GM18520 (cell line): ENCODE data around the gene GDF10.

Experiments used
- ATAC-seq: cut with Tn5 transposase; IDR thresholded peaks from one replicate; pipeline ENCODE4 v1.9.1; 2021; ENCODE audit not compliant: unreplicated experiment

The GDF10 gene, protein sequence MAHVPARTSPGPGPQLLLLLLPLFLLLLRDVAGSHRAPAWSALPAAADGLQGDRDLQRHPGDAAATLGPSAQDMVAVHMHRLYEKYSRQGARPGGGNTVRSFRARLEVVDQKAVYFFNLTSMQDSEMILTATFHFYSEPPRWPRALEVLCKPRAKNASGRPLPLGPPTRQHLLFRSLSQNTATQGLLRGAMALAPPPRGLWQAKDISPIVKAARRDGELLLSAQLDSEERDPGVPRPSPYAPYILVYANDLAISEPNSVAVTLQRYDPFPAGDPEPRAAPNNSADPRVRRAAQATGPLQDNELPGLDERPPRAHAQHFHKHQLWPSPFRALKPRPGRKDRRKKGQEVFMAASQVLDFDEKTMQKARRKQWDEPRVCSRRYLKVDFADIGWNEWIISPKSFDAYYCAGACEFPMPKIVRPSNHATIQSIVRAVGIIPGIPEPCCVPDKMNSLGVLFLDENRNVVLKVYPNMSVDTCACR

DNA sequence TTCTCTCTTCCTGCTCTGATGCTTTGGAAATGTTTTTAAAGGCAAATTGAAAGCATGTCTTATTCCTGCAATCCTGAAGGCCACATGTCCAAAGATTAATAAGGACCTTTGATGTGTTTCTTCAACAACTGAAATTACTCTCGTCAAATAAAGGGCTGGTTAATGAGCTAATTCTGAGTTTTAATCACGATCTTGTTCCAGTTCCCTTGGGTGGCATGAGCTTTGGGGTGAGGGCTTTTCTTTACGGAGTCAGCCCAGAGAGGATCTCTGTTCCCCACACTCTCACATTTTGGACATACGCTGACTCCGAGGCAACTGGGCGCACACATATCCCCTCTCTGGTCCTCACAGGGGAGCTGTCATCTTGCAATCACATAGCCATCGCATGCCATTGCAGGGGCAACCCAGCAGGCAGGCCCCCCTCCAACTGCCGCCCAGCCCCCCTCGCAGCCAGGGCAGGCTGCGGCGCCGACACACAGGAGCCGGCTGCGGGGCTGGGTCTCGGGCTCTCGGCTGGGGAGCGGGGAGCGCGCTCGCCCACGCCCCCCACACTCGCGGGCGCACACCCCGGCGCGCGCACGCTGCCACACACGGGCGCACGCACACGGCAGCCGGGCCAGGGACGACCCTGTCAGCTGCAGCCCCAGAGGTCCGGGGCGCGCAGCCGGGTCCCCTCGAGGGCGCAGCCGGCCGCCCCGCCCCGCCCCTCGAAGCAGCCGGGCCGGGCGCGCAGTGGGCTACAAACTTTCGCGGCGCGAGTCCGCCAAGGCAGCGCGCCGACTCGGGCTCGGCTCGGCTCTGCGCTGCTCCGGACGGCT, at the start of gene GDF10:
GDF10 (plus strand) TSS at position 587 of the 818 bp plus-strand sequence. CDS start 455 bp downstream, outside the sequence.
- ATAC-seq: no peak

DNA sequence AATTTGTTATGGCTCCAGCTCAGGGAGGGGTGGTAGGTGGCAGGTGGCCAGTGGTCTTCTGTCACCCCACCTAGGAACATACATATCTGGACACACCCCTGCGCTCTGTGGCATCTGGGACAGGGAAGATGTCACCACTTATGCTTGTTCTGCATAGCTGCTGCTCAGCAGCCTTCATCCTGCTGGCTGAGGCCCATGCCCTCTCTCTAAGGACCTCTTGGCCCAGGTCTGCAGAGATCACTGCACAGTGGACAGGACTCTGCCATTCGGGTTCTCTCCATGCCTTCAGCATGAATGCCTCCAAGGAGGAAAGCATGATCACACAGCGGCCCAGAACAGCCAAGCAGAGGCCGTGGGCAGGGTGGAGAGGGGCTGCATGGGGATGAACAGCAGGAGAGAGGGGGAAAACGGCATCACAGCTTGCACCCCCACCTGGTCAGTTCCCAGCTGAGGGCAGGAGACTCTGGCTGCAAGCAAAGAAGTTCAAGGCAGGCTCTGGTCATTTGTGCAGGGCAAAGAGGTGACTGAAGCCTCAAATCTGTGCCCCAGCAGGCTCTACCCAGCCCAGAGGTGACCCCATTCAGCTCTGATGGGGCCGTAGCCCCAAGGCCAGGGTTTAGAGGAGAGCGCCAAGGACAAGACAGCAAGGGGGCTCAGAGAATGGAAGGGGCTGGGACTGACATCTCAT, 47.8 kb upstream of the GDF10 start:
- no peak for ATAC-seq

DNA sequence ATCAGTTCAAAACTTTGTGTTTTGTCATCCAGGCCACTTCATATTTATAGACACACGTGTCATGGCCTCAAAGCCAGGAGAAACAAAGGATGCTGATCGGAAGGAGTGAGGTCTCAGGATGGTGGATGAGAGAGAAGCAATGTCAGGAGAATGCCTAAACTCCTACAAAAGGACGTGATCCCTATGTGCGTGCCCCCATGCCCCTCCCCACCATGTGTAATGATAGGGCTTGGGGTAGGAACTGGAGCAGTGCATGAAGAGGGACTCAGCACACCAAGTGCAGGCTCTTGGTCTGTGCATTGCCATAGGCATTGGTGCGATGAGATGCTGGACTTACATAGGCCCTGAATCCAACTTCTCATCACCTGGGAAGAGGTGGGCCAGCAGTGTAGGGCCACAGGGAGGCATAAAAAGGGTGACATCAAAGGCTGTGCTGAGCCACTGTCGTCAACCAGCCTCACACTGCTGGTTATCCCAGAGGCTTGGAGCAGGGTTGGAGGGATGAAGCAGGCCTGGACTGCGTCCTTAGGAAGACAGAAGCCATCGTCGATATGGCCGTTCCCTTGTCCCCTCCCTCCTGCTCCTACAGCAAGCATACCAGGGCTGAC, 46.9 kb upstream of the GDF10 start:
- ATAC-seq: no peak

DNA sequence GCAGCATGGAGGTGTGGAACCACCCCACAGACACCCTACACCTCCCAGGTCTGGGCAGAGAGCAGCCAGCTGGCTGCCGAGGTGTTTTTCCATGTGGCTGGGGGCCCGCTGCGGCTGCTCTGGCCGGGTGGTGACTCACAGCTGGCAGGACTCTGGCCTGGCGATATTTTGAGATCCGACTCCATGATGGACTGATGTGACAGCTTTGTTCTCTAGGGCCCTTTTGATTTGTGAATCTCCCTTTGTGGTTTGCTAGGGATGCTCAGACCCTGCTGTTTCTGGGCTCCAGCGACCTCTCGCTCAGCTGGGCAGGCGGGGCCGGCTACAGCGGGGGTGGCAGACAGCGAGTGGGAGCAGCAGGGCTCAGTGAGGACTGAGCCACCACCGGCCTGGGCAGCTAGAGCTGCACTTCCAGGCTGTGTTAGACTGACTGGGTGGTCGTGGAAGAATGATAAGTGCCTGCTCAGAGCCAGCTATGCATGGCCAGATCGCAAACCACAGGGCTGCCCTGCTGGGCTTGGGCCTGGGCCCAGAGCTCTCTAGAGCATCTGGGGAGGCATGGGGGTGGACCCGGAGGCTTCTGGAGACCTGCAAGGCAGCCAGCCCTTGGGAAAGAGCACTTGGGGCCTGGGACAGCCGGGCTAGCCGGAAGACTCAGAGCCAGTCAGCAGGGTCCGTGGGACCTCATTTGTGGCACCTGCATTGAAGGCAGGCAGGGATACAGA, 46.2 kb upstream of the GDF10 start:
- ATAC-seq: no peak

DNA sequence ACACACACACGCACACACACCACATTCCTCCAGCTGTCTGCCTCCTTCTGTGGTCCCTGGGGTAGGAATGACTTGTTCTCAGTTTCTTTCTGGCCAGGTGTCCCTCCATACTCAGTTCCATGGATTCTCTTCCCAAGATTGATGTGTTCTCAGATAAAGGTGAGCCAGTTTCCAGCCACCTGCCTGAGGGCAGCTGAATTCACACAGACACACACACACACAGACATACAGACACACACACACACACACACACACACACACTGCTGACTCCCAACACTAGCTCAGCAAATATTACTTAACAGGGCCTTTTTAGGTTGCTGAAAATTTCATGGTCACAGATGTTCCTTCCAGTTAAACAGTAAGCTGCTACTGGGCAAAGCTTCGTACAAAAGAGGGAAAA, 45.4 kb upstream of the GDF10 start:
- ATAC-seq: no peak

DNA sequence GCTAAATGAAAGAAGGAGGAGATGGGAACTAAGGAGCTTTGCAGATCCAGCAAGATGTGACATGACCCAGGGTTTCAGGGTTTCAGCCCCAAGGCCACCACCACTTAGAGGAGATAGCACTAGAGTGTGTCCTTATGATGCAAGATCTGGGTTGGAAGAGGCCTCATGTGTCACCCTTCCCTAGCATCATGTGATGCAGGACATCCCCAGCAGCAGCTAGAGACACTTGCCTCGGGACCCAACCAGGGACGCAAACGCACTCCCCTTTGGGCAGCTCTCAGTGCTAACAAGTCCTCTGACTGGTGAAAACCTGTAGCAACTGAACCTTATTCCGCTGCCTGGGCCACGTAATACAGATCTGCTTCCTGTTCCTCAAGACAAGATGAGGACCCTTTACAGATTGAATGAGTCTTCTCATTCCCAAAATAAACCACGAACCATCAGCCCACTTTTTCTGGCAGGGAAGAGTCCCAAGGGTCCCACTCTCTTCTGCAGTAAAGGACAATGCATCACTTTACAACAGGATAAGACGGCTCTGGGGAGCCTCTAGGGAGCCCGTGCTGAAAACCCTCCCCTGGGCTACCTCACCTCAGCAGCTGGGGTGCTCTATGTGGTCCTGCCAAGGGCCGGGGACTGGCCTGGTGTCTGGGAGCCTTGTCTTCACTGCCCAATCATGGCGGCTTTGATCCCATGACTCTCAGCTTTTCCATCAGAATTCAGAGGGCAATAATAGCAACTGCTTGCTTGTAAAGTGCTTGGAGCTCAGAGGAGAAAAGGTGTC, 44.8 kb upstream of the GDF10 start:
- no peak for ATAC-seq

DNA sequence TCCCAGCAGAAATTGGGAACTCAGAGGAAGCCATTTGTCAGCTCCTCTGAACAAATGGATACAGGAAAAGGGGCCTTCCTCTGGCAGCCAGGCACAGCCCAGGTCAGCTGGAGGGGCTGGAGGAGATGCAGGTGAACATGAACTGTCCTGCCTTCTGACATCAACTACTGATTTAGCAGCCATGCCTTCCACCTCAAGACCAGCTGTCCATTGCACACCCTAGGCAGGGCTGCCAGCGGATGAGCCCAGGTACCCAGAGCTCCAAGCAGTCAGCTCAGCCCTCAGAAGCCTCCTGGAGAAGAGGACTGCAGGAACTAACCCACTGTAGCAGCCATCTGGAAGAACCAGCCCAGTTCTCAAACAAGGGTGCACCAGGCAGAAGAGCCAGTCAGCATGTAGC, 44.1 kb upstream of the GDF10 start:
- no peak for ATAC-seq

DNA sequence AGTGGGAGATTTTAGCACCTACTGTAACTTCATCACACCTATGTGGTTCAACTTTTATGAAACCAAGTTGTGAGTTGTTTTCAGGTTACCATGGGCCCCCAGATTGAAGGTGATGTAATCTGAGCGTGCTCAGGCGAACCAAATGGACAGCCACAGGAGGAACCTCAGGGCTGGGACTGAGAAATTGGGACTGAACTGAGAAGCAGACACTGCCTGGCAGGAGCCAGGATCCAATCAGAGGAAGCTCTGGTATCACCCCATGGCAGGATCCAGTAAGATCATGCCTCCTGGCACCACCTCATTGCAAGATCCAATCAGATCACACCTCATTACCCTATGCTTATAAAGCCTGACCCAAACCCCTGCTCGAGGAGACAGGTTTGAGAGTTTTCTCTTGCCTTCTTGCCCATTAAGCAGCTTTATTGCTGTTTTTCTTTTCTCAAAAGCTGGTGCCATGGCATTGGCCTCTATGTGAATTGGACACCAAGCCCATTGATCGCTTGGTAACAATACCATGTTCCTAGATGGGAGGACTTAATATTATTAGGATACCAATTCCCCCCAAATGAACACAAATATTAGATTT, 43.2 kb upstream of the GDF10 start:
- no peak for ATAC-seq

DNA sequence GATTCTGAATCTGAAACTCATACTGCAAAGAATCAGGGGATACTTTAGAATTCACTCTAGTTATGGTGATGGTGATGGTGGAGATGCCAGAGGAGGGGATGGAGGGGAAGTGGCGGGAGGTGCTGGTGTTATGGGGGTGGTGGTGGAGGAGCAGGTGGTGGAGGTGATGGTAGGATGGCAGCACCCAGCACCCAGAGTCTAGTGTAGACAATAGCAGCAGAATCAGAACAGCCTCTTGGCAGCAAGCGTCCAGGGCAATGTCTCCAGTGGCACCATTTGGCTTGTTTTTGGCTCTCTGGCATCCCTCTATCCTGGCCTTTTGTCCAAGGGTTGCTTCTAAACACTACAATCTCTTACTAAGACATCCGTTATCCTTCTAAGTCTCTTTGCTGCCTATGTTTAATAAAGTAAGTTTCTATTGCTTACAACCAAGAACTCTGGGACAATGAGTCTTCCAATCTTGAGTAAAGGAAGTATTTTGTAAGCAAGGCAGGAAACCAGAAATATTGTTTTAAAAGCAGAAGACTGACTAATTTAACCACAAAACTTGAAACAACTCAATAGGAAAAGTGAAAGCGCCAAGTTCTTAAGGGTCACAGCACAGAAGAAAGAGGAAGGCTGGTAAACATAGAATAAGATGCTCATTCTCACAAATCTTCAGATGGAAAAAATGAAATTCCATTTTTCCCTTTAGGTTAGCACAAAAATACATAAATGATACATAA, 42.4 kb upstream of the GDF10 start:
- ATAC-seq: no peak

DNA sequence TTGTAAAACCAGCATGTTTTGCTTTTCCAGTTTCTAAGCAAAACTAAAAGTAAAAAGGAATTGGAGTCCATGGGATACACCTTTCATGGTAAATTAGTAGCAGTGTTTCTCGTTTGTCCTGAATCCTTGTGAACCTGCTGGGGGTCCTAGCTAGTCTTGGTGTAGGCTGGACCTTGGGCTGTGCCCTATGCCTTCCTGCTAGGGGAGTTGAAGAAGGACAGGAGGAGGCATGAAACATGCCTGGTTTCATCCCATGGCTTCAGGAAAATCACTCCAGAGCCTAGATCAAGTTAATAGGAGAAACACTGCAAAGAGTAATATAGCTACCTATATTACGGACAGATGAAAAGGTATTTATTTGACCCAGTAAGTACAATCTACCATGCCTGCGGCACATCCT, 41.1 kb upstream of the GDF10 start:
- ATAC-seq: no peak

DNA sequence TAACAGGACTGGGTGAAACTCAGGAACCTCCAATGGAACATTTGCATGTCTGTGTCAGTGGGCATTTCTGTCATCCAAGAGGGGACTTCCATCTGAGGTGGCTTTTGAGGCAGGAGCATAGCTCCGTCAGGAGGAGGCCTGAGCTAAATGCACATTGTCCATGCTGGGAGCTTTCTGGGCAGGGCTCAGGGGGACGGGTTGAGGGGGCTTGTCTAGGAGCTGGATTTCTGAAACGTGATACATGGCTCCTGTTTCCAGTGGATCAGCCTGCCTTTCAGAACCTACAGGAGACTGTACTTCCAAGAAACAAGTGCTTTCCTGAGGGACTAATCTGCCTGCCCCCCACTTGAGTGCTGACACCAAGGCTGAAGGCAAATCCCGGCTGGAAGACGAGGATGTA, 40.5 kb upstream of the GDF10 start:
- ATAC-seq: no peak

DNA sequence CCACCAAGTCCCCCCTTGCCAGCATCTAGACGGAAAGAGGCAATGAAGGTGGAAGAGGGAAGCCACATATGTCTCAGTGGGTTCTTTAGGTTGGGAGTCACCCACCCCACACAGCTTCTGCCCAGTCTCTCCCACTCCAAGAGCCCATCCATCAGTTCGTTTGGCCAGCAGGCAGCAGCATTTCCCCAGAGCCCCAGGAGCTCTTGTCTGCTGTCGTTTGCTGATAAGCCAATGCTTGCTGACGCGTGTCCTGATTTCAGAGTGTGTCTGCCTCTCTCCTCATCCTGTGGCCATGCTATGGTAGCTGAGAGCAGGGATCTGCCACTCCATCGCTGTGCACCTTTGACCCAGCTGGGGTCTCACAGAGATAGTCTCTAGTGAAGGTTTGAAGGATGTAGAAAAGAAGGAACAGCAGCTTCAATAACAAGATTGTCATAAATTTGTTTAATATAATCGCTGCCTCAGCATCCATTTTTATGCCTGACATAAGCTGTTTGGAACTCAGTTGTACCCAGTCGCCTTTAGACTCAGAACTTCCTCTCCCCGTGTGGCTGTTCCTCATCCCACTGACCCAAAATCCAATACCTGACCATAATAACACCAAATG, 39.4 kb upstream of the GDF10 start:
- no peak for ATAC-seq

DNA sequence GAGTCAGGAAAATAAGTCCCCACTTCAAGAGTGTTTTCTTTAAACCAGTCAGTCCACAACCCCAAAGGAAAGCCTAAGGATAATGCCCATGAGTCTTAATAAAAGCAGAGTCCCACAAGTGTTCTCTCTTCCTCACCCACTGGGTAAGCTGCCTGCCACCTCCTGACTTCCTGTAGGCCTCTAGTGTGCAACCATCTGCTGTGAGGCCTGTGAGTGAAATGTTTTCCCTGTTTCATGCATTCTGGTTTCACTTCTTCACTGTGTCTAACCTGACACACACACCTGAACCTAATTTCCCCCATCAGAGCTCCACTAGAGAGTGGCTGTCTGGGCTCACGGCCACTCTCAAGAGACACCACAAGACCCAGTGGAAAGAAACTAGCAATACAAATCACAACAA, 38.9 kb upstream of the GDF10 start:
- peak; percentile 83 for ATAC-seq

DNA sequence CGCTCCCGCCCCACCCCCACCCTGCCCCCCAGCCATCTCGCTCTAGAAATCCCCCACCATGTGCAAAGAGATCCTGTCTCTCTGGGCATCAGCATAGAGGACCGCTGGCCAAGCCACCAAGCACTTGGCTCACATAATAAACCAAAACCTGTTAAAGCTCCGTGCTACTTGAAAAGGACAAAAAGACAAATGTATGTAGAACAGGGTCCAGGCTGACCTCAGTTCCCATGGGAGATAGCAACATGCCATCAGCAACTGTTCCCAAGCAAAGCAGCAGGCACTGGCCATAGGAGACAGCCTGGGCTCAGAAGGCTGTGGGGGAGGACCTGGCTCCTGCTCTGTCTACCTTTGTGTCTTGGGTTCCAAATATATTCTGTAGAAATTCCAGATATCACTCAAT, 38.4 kb upstream of the GDF10 start:
- ATAC-seq: no peak

DNA sequence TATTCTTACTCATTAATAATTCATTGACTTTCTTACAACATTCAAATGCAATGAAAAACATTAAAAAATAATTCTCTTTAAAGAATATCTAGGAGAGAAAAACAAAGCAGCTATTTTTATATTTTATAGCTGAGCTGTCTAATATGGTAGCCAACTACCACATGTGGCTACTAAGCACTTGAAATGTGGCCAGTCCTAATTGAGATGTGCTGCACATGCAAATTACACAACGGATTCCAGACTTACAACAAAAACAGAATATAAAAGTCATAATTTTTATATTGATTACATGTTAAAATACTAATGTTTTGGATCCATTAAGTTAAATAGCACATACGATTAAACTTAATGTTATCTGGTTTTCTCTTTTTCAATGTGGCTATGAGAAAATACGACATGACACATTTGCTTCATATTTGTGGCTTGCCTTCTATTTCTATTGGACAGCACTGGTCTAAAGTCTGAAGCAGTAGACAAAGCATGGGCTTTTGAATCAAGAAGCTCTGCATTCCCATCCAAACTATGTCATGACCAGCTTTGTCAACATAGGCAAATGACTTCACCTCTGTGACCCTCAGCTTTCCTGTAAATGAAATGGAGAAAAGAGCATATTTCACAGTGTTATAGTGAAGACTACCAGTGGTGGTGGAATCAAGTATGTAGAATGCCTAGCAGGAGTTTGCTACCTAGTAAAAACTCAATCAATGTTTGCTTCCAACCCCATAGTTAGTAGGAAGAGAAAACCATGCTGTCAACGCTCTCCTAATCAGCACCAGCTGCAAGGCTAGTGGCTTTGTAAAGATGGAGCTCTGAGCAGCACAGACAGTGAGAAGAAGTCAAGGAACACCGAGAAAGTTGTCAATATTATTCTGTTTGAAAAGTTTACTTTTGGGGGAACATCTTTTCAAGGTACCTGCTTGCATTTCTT, 37.1 kb upstream of the GDF10 start:
- no peak for ATAC-seq

DNA sequence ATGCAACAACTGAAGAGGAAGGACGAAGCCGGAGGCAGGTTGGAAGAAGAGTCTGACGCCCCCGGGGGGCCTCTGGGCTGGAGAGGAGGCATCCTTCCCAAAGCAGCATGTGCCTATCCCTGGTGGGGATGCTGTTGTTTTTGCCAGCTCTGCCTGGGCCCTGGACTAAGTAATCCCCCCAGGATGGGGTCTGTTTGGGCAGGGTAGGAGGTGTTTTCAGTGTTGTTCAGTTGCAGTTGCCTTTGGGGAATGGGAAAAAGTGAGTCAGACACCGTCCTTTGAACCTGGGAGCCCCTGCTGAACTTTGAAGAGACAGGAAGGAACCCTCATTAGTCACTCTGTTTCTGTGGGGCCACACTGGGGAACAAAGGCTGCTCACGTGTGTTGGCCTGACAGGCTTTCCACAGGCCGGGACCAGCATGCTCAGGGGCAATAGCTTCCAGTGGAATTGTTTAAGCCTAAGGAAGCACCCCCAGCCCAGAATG, 35.2 kb upstream of the GDF10 start:
- no peak for ATAC-seq

DNA sequence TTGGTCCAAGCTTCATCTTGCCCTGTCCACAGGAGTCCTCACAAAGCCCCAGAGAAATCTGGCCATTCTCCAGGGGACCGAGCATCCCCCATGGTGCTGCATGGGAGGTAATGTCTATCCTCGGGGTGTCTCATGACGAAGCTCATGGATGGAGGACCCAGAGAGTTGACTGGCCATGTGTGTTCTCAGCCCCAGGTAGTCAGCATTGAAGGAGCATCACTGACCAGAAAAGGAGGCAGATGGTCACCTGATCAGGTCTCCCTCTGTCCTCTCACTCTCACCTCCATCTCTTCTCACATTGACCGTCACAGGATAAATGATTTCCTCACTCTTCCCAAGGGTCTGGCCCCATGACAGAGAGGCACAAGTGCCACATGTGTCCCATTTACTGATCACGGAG, 33.4 kb upstream of the GDF10 start:
- no peak for ATAC-seq
